ENCODE measurements around the gene DACH1.

GRCh38 chr13:71912524-71912923, 45.5 kb upstream of the DACH1 start:
- no peak for TF ChIP-seq CTCF (IDR thresholded peaks at IDR 0.05; ENCODE audit: control extremely low read depth in 1 of 3, insufficient read depth in 1 of 3, low read depth in 1 of 3, low read length in 3 of 3)
- TF ChIP-seq SP1 (IDR thresholded peaks at IDR 0.05; ENCODE audit: low read depth, low read length): no peak

All from H1 (cell line).